ENCODE results near the gene FUT7.
A peak's percentile ranks its signal among the peaks of the same experiment; 100 is the strongest.

FUT7 gene

GRCh38 chr9:137018761-137019559, 12.9 kb downstream of the FUT7 start (continued):
- TF ChIP-seq ZNF777 (tag by site-specific recombination; IDR thresholded peaks at IDR 0.05; ENCODE audit: borderline replicate concordance) (no peak), KLF9 (tag by site-specific recombination; IDR thresholded peaks at IDR 0.05; ENCODE audit: low read depth) (0 out of 2 replicates have a peak, but pooled peaks have one; percentile 1), AEBP2 (tag by site-specific recombination; IDR thresholded peaks at IDR 0.05; ENCODE audit: borderline replicate concordance) (no peak)

GRCh38 chr9:137017791-137018497, 13.9 kb downstream of the FUT7 start:
- Histone ChIP-seq H3K4me1 (ENCODE audit: control insufficient read depth, insufficient read depth, low read length) (no peaks in the 10 kb centered on the region), H3K9me3 (ENCODE audit: control insufficient read depth, insufficient read depth, low read depth, low read length) (no peaks in the 10 kb centered on the region), H3K4me3 (ENCODE audit: low read depth, low read length) (no peak overlapping the region), H3K36me3 (ENCODE audit: control insufficient read depth in 2 of 2, insufficient read depth in 1 of 2, low read length in 2 of 2) (peaks cover 0 to 54% of the 10 kb centered on the region in 2 experiments; a peak in 1 of 3 replicates), H3K27ac (ENCODE audit: extremely low read depth, low read depth, low read length) (no peak overlapping the region)
- TF ChIP-seq KLF1 (tag by site-specific recombination; IDR thresholded peaks at IDR 0.05), result peak; percentile 22; the same call in 1 of the 2 replicates
- TF ChIP-seq ZFP41 (tag by site-specific recombination; IDR thresholded peaks at IDR 0.05; ENCODE audit: borderline replicate concordance), result no peak
- CTCF ChIA-PET, result interaction anchor here (0.5 to 5.1 kb wide), 7 partner anchors 9 to 426 kb away, joined by 3 to 25 read pairs (median 3); no protein-coding TSS in a partner anchor
- POLR2A ChIA-PET, result interaction anchor here (0.6 kb wide), 1 partner anchor 16 kb away, joined by 6 read pairs; no protein-coding TSS in a partner anchor

- H3K36me3 ChIP-seq (ENCODE audit: control insufficient read depth in 2 of 2, insufficient read depth in 1 of 2, low read length in 2 of 2), result peaks cover 0 to 55% of the 10 kb centered on the region in 2 experiments; a peak in 1 of 3 replicates
- TF ChIP-seq ZNF501 (tag by site-specific recombination; IDR thresholded peaks at IDR 0.05) (no peak), KLF9 (tag by site-specific recombination; IDR thresholded peaks at IDR 0.05; ENCODE audit: low read depth) (no peak), ZNF175 (tag by site-specific recombination; IDR thresholded peaks at IDR 0.05) (no peak), SCRT2 (tag by site-specific recombination; IDR thresholded peaks at IDR 0.05) (no peak), ZNF664 (tag by site-specific recombination; IDR thresholded peaks at IDR 0.05) (no peak), ZNF768 (tag by site-specific recombination; IDR thresholded peaks at IDR 0.05) (no peak), ZBTB17 (tag by site-specific recombination; IDR thresholded peaks at IDR 0.05) (no peak), GLIS1 (tag by site-specific recombination; IDR thresholded peaks at IDR 0.05) (no peak), ZNF398 (tag by site-specific recombination; IDR thresholded peaks at IDR 0.05) (no peak), TCF7L2 (IDR thresholded peaks at IDR 0.05; ENCODE audit: borderline replicate concordance, low read depth, low read length) (no peak)
- no peak overlapping the region for H3K4me3 ChIP-seq (ENCODE audit: low read depth, low read length)
- POLR2A ChIA-PET, result interaction anchor here (0.6 kb wide), 1 partner anchor 17 kb away, joined by 6 read pairs; no protein-coding TSS in a partner anchor
- no peaks in the 10 kb centered on the region for H3K4me1 ChIP-seq (ENCODE audit: control insufficient read depth, insufficient read depth, low read length)
- H3K27ac ChIP-seq (ENCODE audit: extremely low read depth, low read depth, low read length), result no peak overlapping the region
- CTCF ChIA-PET, result interaction anchor here (0.5 to 5.1 kb wide), 2 partner anchors 10 to 12 kb away, joined by 3 to 25 read pairs; no protein-coding TSS in a partner anchor
- no peaks in the 10 kb centered on the region for H3K9me3 ChIP-seq (ENCODE audit: control insufficient read depth, insufficient read depth, low read depth, low read length)
Observed at GRCh38 chr9:137017071-137017470, 14.8 kb downstream of the FUT7 start.

Data from HEK293 (cell line).